Panc1 (cell line): ENCODE data around the gene EIF2S3. TPM values are rescaled to one million over a fixed set of nuclear protein-coding genes. Genes with fewer than 3 reads are reported as not detected.

Source experiments
- ATAC-seq: fragments of 200-7000 bp; cut with Tn5 transposase; 2 replicates; pipeline ENCODE4 v1.9.1; 2020; ENCODE audit warnings: mild to moderate bottlenecking, moderate library complexity
- BruUV-seq: library from RNA; stranded (reverse); fragments of 400-500 nt; replicated peaks from 2 replicates; lab custom pipeline; 2021; lab: Mats Ljungman, UMichigan
- CTCF ChIA-PET: fragments of 300-600 bp; sonication (Branson Sonifier 250); formaldehyde crosslinking; loops from one replicate; lab custom pipeline; 2022; ENCODE audit warnings: antibody characterized with exemption; lab: Charles Lee
- POLR2A ChIA-PET: fragments of 300-600 bp; sonication (Branson Sonifier 250); formaldehyde crosslinking; loops from one replicate; lab custom pipeline; 2022; ENCODE audit warnings: antibody characterized with exemption; lab: Charles Lee
- DNase-seq: peaks from one replicate; pipeline ENCODE4 v3.0.0-alpha.2; 2010; ENCODE audit warnings: low read depth, low spot score
- H3K27ac ChIP-seq: 2 replicates; pipeline ENCODE4 v1.5.1; 2011; ENCODE audit warnings: mild to moderate bottlenecking, low read length, inconsistent platforms
- H3K27me3 ChIP-seq: fragments of 200-500 bp; sonication (Bioruptor generic); 2 replicates; pipeline ENCODE4 v1.6.0; 2014; ENCODE audit warnings: low read length, inconsistent platforms; ENCODE audit not compliant: control insufficient read depth, insufficient read depth
- H3K36me3 ChIP-seq: fragments of 200-500 bp; sonication (Bioruptor generic); 2 replicates; pipeline ENCODE4 v1.5.1; 2014; ENCODE audit warnings: inconsistent platforms, mild to moderate bottlenecking, low read length, moderate library complexity; ENCODE audit not compliant: control insufficient read depth, insufficient read depth
- H3K4me1 ChIP-seq: 2 replicates; pipeline ENCODE4 v1.5.1; 2011; ENCODE audit warnings: inconsistent platforms, mild to moderate bottlenecking, low read length, moderate library complexity; ENCODE audit not compliant: control insufficient read depth, insufficient read depth
- H3K4me3 ChIP-seq, 2 experiments: 2 replicates each; pipeline ENCODE4 v1.5.1; 2011 to 2012; ENCODE audit warnings: low read depth in 2 of 2, low read length in 2 of 2, mild to moderate bottlenecking in 2 of 2, inconsistent platforms in 1 of 2, moderate library complexity in 1 of 2
- H3K9me3 ChIP-seq: fragments of 200-500 bp; sonication (Bioruptor generic); 2 replicates; pipeline ENCODE4 v1.5.1; 2014; ENCODE audit warnings: low read depth, mild to moderate bottlenecking, inconsistent platforms, low read length, moderate library complexity; ENCODE audit not compliant: control insufficient read depth, insufficient read depth
- POLR2AphosphoS5 ChIP-seq: IDR thresholded peaks from 2 replicates; pipeline ENCODE4 v1.6.1; 2012; ENCODE audit warnings: mild to moderate bottlenecking, low read depth, low read length, moderate library complexity
- SIN3A ChIP-seq: IDR thresholded peaks from 2 replicates; pipeline ENCODE4 v1.6.1; 2012; ENCODE audit warnings: low read depth, mild to moderate bottlenecking, low read length, moderate library complexity, borderline replicate concordance; ENCODE audit not compliant: insufficient read depth
- TCF7L2 ChIP-seq: IDR thresholded peaks from 2 replicates; pipeline ENCODE4 v1.6.1; 2011; ENCODE audit warnings: mild to moderate bottlenecking, low read depth, low read length, inconsistent platforms
- in situ Hi-C: cut with HindIII; loops from 2 replicates; pipeline ENCODE4 v1.10.0; 2016; ENCODE audit warnings: low sequenced_read_pairs, low pct_unique_long_range_greater_than_20kb
- intact Hi-C: fragments of 100-400 bp; cut with micrococcal nuclease; formaldehyde crosslinking; loops from one replicate; pipeline ENCODE4 v1.10.0; 2022; ENCODE audit not compliant: unreplicated experiment
- total RNA-seq: library from RNA; stranded (reverse); gene quantifications from one replicate; pipeline ENCODE4 v1.2.1, GENCODE V29; 2021; ENCODE audit not compliant: unreplicated experiment
- TF ChIP-seq, protein P1 (sequence below), 2 experiments: IDR thresholded peaks; 2 replicates each; pipeline ENCODE4 v1.6.1; 2011 to 2012; ENCODE audit warnings: low read depth in 2 of 2, control low read depth in 1 of 2, low read length in 1 of 2, mild to moderate bottlenecking in 1 of 2, moderate library complexity in 1 of 2; ENCODE audit not compliant: insufficient read depth in 1 of 2
- TF ChIP-seq, protein P2 (sequence below): fragments of 450-650 bp; IDR thresholded peaks from 2 replicates; pipeline ENCODE4 v1.5.1; 2017; ENCODE audit warnings: mild to moderate bottlenecking

Gene EIF2S3
- total RNA-seq, 1 experiment from 2014 or later: 154 TPM

DNA sequence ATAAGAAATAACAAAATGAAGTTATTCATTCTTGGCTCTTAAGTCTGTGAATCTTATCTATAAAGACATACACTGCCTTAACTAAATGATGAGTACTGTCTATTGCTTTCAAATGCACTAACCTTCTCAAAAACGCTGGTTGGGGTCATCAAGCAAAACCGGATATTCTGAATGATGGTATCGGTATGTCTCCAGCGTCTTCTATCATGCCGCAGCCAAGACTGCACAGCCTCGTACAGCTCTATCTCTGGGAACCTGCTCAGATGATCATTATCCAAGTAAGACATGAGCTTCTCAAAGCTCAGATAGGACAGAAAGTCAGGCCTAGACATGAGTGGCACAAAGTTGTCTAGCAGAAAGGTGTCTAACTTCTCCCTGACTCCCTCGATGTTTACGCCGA is 48.9 kb upstream of the EIF2S3 start:
- TF ChIP-seq, protein P1, sequence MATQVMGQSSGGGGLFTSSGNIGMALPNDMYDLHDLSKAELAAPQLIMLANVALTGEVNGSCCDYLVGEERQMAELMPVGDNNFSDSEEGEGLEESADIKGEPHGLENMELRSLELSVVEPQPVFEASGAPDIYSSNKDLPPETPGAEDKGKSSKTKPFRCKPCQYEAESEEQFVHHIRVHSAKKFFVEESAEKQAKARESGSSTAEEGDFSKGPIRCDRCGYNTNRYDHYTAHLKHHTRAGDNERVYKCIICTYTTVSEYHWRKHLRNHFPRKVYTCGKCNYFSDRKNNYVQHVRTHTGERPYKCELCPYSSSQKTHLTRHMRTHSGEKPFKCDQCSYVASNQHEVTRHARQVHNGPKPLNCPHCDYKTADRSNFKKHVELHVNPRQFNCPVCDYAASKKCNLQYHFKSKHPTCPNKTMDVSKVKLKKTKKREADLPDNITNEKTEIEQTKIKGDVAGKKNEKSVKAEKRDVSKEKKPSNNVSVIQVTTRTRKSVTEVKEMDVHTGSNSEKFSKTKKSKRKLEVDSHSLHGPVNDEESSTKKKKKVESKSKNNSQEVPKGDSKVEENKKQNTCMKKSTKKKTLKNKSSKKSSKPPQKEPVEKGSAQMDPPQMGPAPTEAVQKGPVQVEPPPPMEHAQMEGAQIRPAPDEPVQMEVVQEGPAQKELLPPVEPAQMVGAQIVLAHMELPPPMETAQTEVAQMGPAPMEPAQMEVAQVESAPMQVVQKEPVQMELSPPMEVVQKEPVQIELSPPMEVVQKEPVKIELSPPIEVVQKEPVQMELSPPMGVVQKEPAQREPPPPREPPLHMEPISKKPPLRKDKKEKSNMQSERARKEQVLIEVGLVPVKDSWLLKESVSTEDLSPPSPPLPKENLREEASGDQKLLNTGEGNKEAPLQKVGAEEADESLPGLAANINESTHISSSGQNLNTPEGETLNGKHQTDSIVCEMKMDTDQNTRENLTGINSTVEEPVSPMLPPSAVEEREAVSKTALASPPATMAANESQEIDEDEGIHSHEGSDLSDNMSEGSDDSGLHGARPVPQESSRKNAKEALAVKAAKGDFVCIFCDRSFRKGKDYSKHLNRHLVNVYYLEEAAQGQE (IDR thresholded peaks at IDR 0.05; ENCODE audit: insufficient read depth in 1 of 2, low read depth in 2 of 2, low read length in 1 of 2): no peak
- TF ChIP-seq, protein P2, sequence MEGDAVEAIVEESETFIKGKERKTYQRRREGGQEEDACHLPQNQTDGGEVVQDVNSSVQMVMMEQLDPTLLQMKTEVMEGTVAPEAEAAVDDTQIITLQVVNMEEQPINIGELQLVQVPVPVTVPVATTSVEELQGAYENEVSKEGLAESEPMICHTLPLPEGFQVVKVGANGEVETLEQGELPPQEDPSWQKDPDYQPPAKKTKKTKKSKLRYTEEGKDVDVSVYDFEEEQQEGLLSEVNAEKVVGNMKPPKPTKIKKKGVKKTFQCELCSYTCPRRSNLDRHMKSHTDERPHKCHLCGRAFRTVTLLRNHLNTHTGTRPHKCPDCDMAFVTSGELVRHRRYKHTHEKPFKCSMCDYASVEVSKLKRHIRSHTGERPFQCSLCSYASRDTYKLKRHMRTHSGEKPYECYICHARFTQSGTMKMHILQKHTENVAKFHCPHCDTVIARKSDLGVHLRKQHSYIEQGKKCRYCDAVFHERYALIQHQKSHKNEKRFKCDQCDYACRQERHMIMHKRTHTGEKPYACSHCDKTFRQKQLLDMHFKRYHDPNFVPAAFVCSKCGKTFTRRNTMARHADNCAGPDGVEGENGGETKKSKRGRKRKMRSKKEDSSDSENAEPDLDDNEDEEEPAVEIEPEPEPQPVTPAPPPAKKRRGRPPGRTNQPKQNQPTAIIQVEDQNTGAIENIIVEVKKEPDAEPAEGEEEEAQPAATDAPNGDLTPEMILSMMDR: no peak
- TF ChIP-seq TCF7L2: no peak
- TF ChIP-seq SIN3A: no peak
- no peak for TF ChIP-seq POLR2AphosphoS5
- H3K9me3 ChIP-seq: no peaks in the 10 kb centered on the region
- ATAC-seq: no peak
- ChIA-PET CTCF (no interaction called here), POLR2A (interaction anchor here (0.5 kb wide), 1 partner anchor 10 kb away, joined by 6 read pairs; no protein-coding TSS in a partner anchor)
- TSS peak; percentile 15 for BruUV-seq
- H3K27ac ChIP-seq: no peak overlapping the region
- in situ Hi-C loops (no loop called here), intact Hi-C loops (no loop called here)
- H3K36me3 ChIP-seq: peaks cover 3% of the 10 kb centered on the region; the same call in 1 of the 2 replicates
- H3K27me3 ChIP-seq: no peaks in the 10 kb centered on the region
- H3K4me1 ChIP-seq: no peaks in the 10 kb centered on the region
- no peak overlapping the region for H3K4me3 ChIP-seq
- no peak for DNase-seq

DNA sequence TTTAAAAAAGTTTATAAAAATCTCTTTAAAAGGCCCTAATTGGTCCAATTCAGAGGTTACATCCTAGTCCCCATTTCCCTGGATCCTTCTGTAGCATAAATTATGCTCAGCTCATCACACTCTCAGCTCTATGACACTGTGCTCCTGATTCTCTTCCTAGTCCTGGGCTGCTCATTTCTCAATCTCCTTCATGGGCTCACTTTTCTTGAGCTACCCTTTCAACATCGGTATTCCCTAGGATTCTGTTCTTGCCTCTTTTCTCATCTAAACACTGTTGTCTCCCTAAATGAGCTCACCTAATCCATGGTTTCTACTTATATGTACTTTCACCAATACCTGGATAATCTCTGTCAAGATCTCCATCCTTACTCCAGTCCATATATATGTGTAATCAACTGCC is 42.5 kb upstream of the EIF2S3 start:
- no peak overlapping the region for H3K27ac ChIP-seq
- H3K9me3 ChIP-seq: no peaks in the 10 kb centered on the region
- H3K27me3 ChIP-seq: no peaks in the 10 kb centered on the region
- no peaks in the 10 kb centered on the region for H3K4me1 ChIP-seq
- no peak overlapping the region for H3K4me3 ChIP-seq
- DNase-seq (no peak), ATAC-seq (no peak)
- intact Hi-C loops: no loop called here
- no peaks in the 10 kb centered on the region for H3K36me3 ChIP-seq
- ChIA-PET CTCF (interaction anchor here (0.5 kb wide), 1 partner anchor 84 kb away, joined by 4 read pairs; no protein-coding TSS in a partner anchor), POLR2A (no interaction called here)
- no TSS peak for BruUV-seq
- TF ChIP-seq SIN3A: no peak
- TF ChIP-seq POLR2AphosphoS5: no peak
- TF ChIP-seq, protein P1 (IDR thresholded peaks at IDR 0.05; ENCODE audit: insufficient read depth in 1 of 2, low read depth in 2 of 2, low read length in 1 of 2): no peak
- TF ChIP-seq, protein P2: no peak
- no peak for TF ChIP-seq TCF7L2
- in situ Hi-C loops: no loop called here
